GM18505 (cell line): ENCODE results near the gene DAND5.

Source experiments
- ATAC-seq: cut with Tn5 transposase; IDR thresholded peaks from one replicate; pipeline ENCODE4 v1.9.1; 2021; ENCODE audit not compliant: unreplicated experiment
- POLR2A ChIP-seq: IDR thresholded peaks from 4 replicates; pipeline ENCODE4 v1.6.1; 2011; ENCODE audit warnings: borderline replicate concordance; ENCODE audit not compliant: insufficient read depth, insufficient read length; ENCODE audit errors: extremely low read depth

The DAND5 gene

DNA sequence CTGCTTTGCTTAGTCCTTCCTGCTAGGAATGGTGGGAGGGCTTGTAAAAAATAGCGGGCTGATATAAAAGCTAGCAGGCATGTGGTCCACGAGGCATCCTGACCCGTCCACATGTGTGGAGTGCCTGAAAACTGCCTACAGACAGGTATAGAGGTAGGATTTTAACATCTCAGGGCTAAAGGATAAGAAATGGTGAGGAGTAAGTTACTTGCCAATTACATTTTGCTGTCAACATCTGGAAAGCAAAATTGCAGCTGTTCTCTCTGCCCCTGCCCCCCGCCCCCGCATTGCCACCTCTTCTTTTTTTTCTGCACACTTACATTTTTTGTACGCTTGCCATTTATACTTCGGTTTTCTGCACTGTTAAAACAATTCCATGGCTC lies 46.9 kb downstream of the DAND5 start:
- no peak for TF ChIP-seq POLR2A
- ATAC-seq = no peak

DNA sequence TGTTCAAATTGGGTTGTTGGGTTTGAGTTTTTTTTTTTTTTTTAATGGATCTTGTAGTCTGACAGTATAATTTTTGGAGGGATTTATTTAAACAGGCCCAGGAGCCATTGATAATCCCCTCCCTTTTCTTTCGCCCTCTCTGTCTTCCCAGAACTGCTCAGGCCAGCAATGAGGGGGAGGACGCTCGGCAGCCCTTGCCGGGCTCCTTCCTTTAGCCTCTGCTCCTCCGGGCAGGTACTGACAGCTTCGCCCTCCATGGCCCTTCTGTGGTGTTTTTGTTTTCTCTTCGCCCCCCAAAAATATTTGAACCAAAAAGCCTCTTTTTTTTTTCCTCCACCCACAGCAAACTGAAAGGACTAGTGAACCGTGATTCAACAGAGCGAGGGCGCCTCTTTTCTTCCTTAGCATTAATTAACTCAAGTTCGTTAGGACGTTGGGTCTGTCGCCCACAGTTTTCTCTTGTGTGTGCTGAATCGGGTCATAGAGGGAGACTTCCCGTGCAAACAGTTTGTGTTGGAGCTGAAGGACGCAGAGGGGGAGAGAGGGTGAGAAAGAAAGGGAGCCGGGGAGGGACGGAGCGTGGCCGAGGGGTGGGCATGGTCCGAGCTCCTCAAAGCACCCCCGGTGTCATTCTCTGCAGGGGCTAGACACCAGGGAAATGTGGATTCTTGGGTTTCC lies 47.4 kb downstream of the DAND5 start:
- no peak for ATAC-seq
- TF ChIP-seq POLR2A = no peak

DNA sequence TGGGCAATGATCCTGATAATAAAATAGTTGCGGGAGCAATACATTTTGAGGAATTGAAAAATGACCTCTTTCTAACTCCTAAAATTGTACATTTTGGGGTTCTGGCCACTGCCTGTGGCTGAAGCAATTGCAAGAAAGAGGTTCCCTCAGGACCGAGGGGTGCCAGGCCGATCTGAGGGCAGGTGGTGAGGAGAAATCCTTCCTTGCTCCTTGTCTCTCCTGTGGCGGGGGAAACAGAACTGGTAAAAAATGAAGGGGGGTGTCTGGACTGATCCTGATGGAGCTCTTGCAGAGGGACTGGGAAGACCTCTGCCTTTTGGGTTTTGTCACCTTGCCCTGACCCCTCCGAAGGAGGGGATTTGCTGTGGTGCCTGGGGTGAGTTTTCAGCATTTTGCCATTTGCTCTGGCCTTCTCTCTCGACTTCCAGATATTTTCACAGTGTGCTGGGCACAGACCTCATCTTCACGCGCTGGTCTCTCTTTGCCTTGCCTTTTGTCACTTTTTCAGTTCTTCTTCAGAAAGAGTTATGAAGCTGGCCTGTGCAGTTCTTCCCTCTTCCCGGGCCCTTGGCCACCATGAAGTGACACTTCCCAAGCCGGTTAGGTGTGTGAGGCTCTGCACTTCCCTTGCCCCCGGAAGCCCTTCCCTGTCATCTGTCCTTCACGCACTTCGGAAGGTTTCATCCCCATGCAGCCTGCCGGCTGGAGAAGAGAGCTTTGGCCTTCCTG lies 48.1 kb downstream of the DAND5 start:
- TF ChIP-seq POLR2A = no peak
- no peak for ATAC-seq

DNA sequence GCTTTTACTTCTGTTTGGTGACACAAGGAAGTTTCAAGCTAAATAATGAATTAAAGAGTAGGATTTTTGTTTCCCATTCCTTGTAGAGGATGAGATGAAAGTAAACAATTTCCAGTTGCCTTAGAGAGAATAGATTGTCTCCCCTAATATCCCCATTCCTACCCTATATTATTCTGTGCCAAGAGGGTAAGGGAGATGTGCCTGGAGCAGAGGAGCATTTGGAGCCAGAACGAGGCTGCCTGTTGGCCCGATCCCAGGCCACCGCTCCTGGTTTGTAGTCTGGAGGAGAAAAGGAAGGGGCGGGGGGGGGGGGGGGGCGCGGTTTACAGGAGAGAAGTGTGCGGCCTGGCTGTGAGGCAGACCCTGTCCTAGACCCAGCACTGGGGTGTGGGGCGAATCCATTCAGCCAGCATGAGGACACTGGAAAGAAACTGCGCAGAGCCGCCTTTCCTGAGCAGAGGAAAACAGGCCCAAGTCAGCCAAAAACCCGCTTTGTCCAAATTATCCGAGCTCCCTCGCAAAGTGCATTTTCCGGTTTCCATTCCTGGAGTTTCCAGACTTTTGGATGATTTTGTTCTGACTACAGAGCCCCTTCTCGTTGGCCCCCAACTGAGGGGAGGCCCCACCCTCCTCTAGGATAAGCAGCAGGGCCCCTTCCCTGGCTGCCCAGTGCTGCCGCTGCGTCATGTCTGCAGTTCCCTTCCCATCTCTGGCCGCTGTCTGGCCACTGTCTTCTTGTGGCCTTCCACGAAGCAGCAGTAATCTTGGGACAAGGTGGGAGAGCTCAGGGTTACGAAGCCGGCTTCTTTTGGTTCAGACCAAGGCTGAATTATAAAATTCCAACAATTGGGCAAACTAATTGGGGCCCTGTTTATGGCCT lies 48.9 kb downstream of the DAND5 start:
- ATAC-seq = no peak
- no peak for TF ChIP-seq POLR2A

DNA sequence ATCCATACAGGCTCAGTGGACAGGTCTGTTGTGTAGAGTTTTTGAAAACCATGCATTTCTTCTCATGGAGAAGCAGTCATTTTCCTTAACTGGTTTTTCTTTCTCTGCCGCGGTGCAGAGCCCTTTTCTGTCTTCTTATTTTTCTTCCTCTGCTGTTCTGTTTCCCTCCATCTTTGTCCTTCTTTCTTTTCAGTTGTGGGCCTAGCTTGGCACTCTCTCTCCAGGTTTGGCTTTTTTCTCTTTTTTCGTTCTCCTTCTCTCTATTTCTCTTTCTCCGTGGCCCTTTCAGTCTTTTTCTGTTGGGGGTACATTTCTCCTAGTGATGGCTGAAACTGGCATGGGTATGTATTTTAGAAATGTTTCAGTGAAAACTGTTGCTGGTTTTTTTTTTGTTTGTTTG lies 50.0 kb downstream of the DAND5 start:
- no peak for TF ChIP-seq POLR2A
- ATAC-seq = no peak

DNA sequence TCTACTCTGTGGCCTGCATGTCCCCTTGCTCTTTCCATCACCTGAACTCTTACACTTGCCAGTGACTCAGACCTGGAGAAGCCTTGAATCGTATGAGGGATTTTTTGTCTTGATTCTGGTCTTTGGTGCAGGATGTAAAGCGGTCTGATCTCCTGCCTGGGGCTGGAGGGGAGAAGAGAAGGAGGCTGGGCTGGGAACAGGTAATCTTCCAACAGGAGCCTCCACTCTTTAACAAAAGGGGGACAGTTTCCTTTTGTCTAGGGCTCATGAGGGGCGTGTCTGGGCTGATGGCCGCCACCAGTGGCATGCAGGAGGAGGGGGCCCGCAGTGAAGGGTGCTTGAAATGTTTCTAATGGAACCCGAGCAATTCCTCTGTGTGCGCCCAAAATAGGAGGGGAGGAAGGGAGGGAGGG lies 50.6 kb downstream of the DAND5 start:
- no peak for ATAC-seq
- no peak for TF ChIP-seq POLR2A

DNA sequence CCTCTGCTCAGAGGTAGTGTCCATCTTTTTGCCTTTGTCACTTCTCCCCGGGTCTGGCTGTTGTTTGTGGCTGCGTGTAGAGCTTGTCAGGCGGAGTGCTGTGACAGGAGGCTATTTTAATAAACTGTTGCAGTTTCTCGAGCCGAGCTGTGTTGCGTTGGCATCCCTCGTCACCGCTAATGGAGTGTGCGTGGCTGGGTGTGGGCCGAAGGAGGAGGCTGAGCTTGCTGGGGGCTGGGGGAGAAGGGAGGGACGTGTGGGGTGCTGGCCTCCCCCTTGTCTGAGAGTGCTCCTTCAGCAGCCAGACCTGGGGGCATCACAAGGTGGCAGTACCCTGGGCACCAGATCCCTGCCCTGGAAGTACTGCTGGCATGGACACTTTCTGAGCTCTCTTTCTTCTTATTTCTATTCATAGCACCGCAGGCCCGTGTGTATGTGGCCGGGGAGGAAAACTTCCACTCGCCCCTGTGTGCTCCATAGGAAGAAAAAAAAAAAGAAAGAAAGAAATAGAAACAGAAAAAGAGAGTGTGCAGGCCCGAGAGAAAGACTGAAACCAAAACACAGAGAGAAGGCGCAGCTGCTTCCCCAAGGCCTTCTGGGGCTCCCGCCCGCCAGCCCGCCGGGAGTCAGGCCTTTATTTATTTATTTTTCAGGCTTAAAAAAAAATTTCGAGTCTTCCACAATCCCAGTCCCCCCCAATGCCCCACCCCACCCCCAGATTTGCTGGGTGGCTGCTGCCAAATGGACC lies 52.9 kb downstream of the DAND5 start:
- no peak for ATAC-seq
- no peak for TF ChIP-seq POLR2A

DNA sequence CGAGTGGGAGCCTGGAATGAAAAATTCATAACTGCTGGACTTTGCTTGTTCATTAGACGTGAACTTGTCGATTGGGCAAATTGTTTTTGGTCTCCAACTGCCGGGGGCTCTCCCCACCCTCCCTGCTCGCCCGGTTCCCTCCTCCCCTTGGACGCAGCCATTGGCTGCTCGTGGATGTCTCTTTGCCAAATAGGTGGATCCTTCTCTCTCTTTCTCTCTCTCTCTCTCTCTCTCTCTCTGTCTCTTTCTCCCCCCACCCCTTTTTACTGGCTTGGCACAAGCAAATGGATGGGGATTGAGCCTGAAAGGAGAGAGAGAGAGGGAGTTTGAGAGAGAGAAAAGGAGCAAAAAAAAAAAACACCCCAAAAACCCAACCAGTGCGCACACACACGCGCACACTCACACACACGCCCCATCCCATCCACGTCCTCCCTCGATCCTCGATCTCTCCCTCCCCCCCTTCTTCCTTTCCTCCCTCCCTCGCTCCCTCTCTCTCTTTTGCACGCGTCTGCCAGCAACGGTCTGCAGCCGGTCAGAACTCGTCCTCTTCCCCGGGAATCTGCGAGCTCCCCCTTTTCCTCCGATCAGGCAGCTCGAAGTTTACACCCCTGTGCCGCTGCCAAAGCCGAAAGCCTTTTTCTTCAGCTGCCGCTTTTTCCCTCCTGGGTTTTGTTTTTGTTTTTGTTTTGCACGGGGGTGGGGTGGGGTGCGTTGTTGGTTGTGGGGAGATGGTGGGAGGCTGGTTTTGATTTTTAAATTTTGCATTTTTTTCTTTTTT lies 53.7 kb downstream of the DAND5 start:
- TF ChIP-seq POLR2A = no peak
- no peak for ATAC-seq

DNA sequence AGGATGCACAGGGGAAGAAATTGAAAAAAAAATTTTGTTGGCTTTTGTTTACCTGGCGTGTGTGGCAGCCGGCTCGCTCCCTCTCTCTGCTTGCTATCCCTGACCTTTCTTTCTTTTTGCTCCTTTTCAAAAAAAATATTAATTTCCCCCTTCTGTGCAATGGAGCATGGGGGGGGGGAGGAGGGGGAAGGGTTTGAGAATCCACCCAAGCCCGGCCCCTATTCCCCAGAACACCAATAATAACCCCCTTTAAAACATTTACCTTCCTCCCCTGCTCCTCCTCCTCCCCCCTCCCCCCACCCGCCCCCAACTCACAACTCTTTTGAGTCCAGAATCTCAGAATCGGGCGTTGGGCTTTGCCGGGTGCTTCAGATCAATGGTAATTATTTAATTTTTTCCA lies 54.3 kb downstream of the DAND5 start:
- TF ChIP-seq POLR2A = no peak
- ATAC-seq = no peak
